ENCODE results near the gene PHKG1. TPM values are rescaled to one million over a fixed set of nuclear protein-coding genes. Genes with fewer than 3 reads are reported as not detected.

The PHKG1 gene
- total RNA-seq, 1 experiment from 2014 or later: 1.1 TPM

DNA sequence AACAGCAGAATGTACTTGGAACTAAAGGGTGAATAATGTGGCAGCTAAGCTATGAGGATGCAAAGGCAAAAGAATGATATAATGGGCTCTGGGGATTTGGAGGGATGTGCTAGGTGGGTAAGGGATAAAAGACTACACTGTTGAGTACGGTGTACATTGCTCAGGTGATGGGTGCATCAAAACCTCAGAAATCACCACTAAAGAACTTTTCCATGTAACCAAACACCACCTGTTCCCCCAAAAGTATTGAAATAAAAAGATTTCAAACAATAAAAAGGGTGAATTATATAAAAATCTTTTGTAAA, 15.2 kb upstream of the PHKG1 start:
- intact Hi-C loops (cut with micrococcal nuclease): no loop called here
- ChIA-PET RAD21 (ENCODE audit: low non-redundant PET in 1 of 2, low total read pairs in 2 of 2, uncharacterized antibody in 2 of 2, unreplicated experiment in 2 of 2) (no interaction called here), POLR2A (interaction anchor here (0.7 kb wide), 2 partner anchors 21 to 25 kb away, joined by 3 read pairs; no protein-coding TSS in a partner anchor), CTCF (no interaction called here)
- Histone ChIP-seq H3K36me3 (ENCODE audit: control insufficient read depth in 1 of 2, insufficient read depth in 2 of 2, low read length in 2 of 2) (peaks cover 11 to 14% of the 10 kb centered on the region in 2 experiments), H3K9me3 (ENCODE audit: control insufficient read depth in 1 of 2, insufficient read depth in 1 of 2, low read depth in 1 of 2, low read length in 2 of 2) (no peaks in the 10 kb centered on the region), H3K79me2 (ENCODE audit: insufficient read depth, low read length) (peaks cover 33% of the 10 kb centered on the region), H4K20me1 (ENCODE audit: insufficient read depth) (no peaks in the 10 kb centered on the region), H3K9me2 (ENCODE audit: insufficient read depth) (no peaks in the 10 kb centered on the region), H3K27ac (ENCODE audit: low read depth, low read length) (no peak overlapping the region), H3K27me3 (ENCODE audit: insufficient read depth, low read length) (no peaks in the 10 kb centered on the region), H2AFZ (ENCODE audit: low read depth, low read length, poor library complexity, severe bottlenecking) (no peak overlapping the region), H3K4me3 (replicated peaks in 1 of 2; ENCODE audit: low read depth in 1 of 2, low read length in 2 of 2) (no peak overlapping the region), H3K9ac (ENCODE audit: low read length) (no peak overlapping the region), H3K4me1 (ENCODE audit: control insufficient read depth in 1 of 2, insufficient read depth in 2 of 2, low read length in 2 of 2) (peaks cover 2 to 17% of the 10 kb centered on the region in 2 experiments; a peak in 2 of 4 replicates), H3K4me2 (ENCODE audit: low read length) (no peak overlapping the region)
- no TSS peak for BruUV-seq (replicated peaks)
- ATAC-seq (no peak), DNase-seq (ENCODE audit: low read depth, low spot score) (no peak)
- TF ChIP-seq, protein P1, sequence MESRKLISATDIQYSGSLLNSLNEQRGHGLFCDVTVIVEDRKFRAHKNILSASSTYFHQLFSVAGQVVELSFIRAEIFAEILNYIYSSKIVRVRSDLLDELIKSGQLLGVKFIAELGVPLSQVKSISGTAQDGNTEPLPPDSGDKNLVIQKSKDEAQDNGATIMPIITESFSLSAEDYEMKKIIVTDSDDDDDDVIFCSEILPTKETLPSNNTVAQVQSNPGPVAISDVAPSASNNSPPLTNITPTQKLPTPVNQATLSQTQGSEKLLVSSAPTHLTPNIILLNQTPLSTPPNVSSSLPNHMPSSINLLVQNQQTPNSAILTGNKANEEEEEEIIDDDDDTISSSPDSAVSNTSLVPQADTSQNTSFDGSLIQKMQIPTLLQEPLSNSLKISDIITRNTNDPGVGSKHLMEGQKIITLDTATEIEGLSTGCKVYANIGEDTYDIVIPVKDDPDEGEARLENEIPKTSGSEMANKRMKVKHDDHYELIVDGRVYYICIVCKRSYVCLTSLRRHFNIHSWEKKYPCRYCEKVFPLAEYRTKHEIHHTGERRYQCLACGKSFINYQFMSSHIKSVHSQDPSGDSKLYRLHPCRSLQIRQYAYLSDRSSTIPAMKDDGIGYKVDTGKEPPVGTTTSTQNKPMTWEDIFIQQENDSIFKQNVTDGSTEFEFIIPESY (IDR thresholded peaks at IDR 0.05; ENCODE audit: extremely low read depth, insufficient replicate concordance, low read length): no peak
- TF ChIP-seq SP1 (IDR thresholded peaks at IDR 0.05; ENCODE audit: low read depth): no peak
- TF ChIP-seq EZH2 (IDR thresholded peaks at IDR 0.05): no peak
- TF ChIP-seq YY1 (IDR thresholded peaks at IDR 0.05; ENCODE audit: extremely low read depth, insufficient replicate concordance, low read depth, low read length): no peak
- TF ChIP-seq SRF (IDR thresholded peaks at IDR 0.05; ENCODE audit: low read depth): no peak
- no peak for TF ChIP-seq POLR2AphosphoS5 (IDR thresholded peaks at IDR 0.05; ENCODE audit: low read depth, low read length)

Measured in HCT116 (cell line).